ENCODE measurements around the gene PGLYRP3. TPM values are rescaled to one million over a fixed set of nuclear protein-coding genes. Genes with fewer than 3 reads are reported as not detected.

PGLYRP3 gene
- total RNA-seq, 4 donors from 2014 or later = not detected

- H3K36me3 ChIP-seq = no peaks in the 10 kb centered on the region
- H3K4me1 ChIP-seq = no peaks in the 10 kb centered on the region
- H3K27ac ChIP-seq = no peak overlapping the region
- H3K9me3 ChIP-seq = no peaks in the 10 kb centered on the region
- TF ChIP-seq CTCF (IDR thresholded peaks at IDR 0.05) (no peak), EP300 (IDR thresholded peaks at IDR 0.05) (no peak), POLR2A (IDR thresholded peaks at IDR 0.05) (no peak)
- no peak overlapping the region for H3K4me3 ChIP-seq
- DNase-seq (ENCODE audit: low spot score in 2 of 2) = no peak
- H3K27me3 ChIP-seq = no peaks in the 10 kb centered on the region
- WGBS, 2 donors = 83 to 96% methylated on average over 3 of the region's 3 CpGs
Observed at GRCh38 chr1:153251562-153251961, 61.2 kb downstream of the PGLYRP3 start.

GRCh38 chr1:153251087-153251486 is 61.7 kb downstream of the PGLYRP3 start:
- WGBS, 2 donors = 80 to 90% methylated on average over 2 of the region's 2 CpGs
- DNase-seq (ENCODE audit: low spot score in 2 of 2) = no peak
- Histone ChIP-seq H3K27ac (no peak overlapping the region), H3K27me3 (no peaks in the 10 kb centered on the region), H3K4me1 (no peaks in the 10 kb centered on the region), H3K36me3 (no peaks in the 10 kb centered on the region), H3K4me3 (no peak overlapping the region), H3K9me3 (no peaks in the 10 kb centered on the region)
- TF ChIP-seq POLR2A (IDR thresholded peaks at IDR 0.05) (no peak), CTCF (IDR thresholded peaks at IDR 0.05) (no peak), EP300 (IDR thresholded peaks at IDR 0.05) (no peak)

GRCh38 chr1:153250166-153250565 is 62.6 kb downstream of the PGLYRP3 start:
- no peak overlapping the region for H3K4me3 ChIP-seq
- no peaks in the 10 kb centered on the region for H3K27me3 ChIP-seq
- no peaks in the 10 kb centered on the region for H3K9me3 ChIP-seq
- 41 to 43% methylated on average over 1 of the region's 1 CpG for WGBS, 2 donors
- DNase-seq (ENCODE audit: low spot score in 2 of 2) = no peak
- no peaks in the 10 kb centered on the region for H3K36me3 ChIP-seq
- no peak overlapping the region for H3K27ac ChIP-seq
- TF ChIP-seq CTCF (IDR thresholded peaks at IDR 0.05) = no peak
- TF ChIP-seq EP300 (IDR thresholded peaks at IDR 0.05) = no peak
- no peak for TF ChIP-seq POLR2A (IDR thresholded peaks at IDR 0.05)
- H3K4me1 ChIP-seq = no peaks in the 10 kb centered on the region

GRCh38 chr1:153248176-153248879 is 64.4 kb downstream of the PGLYRP3 start:
- 63 to 75% methylated on average over 5 of the region's 5 CpGs for WGBS, 2 donors
- no peak for TF ChIP-seq CTCF (IDR thresholded peaks at IDR 0.05)
- no peak for TF ChIP-seq EP300 (IDR thresholded peaks at IDR 0.05)
- TF ChIP-seq POLR2A (IDR thresholded peaks at IDR 0.05) = no peak
- no peaks in the 10 kb centered on the region for H3K4me1 ChIP-seq

More at GRCh38 chr1:153248176-153248879, 64.4 kb downstream of the PGLYRP3 start:
- no peaks in the 10 kb centered on the region for H3K9me3 ChIP-seq
- DNase-seq (ENCODE audit: low spot score in 2 of 2) = no peak
- no peak overlapping the region for H3K27ac ChIP-seq
- H3K27me3 ChIP-seq = no peaks in the 10 kb centered on the region
- H3K36me3 ChIP-seq = no peaks in the 10 kb centered on the region
- H3K4me3 ChIP-seq = no peak overlapping the region

Small RNAs within 50 kb of the gene (small RNA-seq; reads per million reads assigned to genes)
- not detected for gene RNU6-160P

Other genes with a start within 250 kb of the PGLYRP3 start
- not detected for gene SPRR2B, start 241.3 kb downstream of the PGLYRP3 start, total RNA-seq
- gene SPRR2E, start 218.4 kb downstream of the PGLYRP3 start, total RNA-seq = not detected
- not detected for gene SPRR2F, start 199.4 kb downstream of the PGLYRP3 start, total RNA-seq
- gene SPRR2G, start 162.1 kb downstream of the PGLYRP3 start, total RNA-seq = not detected
- gene LELP1, start 109.5 kb downstream of the PGLYRP3 start, total RNA-seq = not detected
- gene PRR9, start 95.4 kb downstream of the PGLYRP3 start, total RNA-seq = not detected
- gene LORICRIN, start 53.3 kb downstream of the PGLYRP3 start, total RNA-seq = under 1 TPM in 1 of 4 donors, not detected in 3; 0.44 TPM
- gene PGLYRP4, start 35.9 kb upstream of the PGLYRP3 start, total RNA-seq = not detected
- 100 to 1,000 TPM in 2 of 4 donors, 10 to 100 TPM in 2; 58.8 to 793 (median 88.3) TPM for gene S100A9, start 44.9 kb upstream of the PGLYRP3 start, total RNA-seq
- gene S100A12, start 62.7 kb upstream of the PGLYRP3 start, total RNA-seq = not detected
- 100 to 1,000 TPM in 1 of 4 donors, 10 to 100 TPM in 1, 1 to 10 TPM in 2; 2.4 to 118 (median 10.6) TPM for gene S100A8, start 78.1 kb upstream of the PGLYRP3 start, total RNA-seq
- not detected for gene S100A7A, start 103.6 kb upstream of the PGLYRP3 start, total RNA-seq
- 10 to 100 TPM in 1 of 4 donors, not detected in 3; 22.9 TPM for gene S100A7, start 147.7 kb upstream of the PGLYRP3 start, total RNA-seq
- gene S100A6, start 223.0 kb upstream of the PGLYRP3 start, total RNA-seq = 1,000 to 10,000 TPM in 2 of 4 donors, 100 to 1,000 TPM in 2; 651 to 1,173 (median 946) TPM
- not detected for gene S100A5, start 228.0 kb upstream of the PGLYRP3 start, total RNA-seq
- 100 to 1,000 TPM; 398 to 439 (median 420) TPM for gene S100A4, start 232.9 kb upstream of the PGLYRP3 start, total RNA-seq
- 1 to 10 TPM in 2 of 4 donors, not detected in 2; 1.1 to 2.7 TPM for gene S100A3, start 236.3 kb upstream of the PGLYRP3 start, total RNA-seq

All from tibial nerve (tissue), 4 donors.